Tibial artery (tissue), 4 donors: Measurements from ENCODE around the gene GAB2.
"Not testable (repeated sequence)": the region's sequence is repeated elsewhere in the genome, so short reads cannot be mapped to it uniquely, and the experiment has no call there.

Experiments used
- DNase-seq, 2 donors: peaks; one replicate each; pipeline ENCODE4 v3.0.0-alpha.2; 2019
- H3K27ac ChIP-seq, 2 donors: fragments of 200-600 bp; sonication (generic) in 1 of 2; 1 replicate in 1 of 2; 2 replicates in 1 of 2; pipeline ENCODE4 v1.5.1; 2018 to 2019; ENCODE audit warnings: mild to moderate bottlenecking in 1 of 2
- H3K27me3 ChIP-seq, 2 donors: fragments of 200-600 bp; sonication (generic) in 1 of 2; one replicate each; pipeline versions ENCODE4 v1.5.1 to v1.6.0; 2016 to 2019
- H3K36me3 ChIP-seq, 3 donors: fragments of 200-600 bp; sonication (generic) in 2 of 3; one replicate each; pipeline ENCODE4 v1.5.1; 2016 to 2019; ENCODE audit warnings: mild to moderate bottlenecking in 2 of 3
- H3K4me1 ChIP-seq, 4 donors: fragments of 200-600 bp; sonication (generic) in 2 of 4; 1 replicate in 3 of 4; 2 replicates in 1 of 4; pipeline ENCODE4 v1.5.1; 2016 to 2019
- H3K4me3 ChIP-seq, 2 donors: fragments of 200-600 bp; sonication (generic) in 1 of 2; 1 replicate in 1 of 2; 2 replicates in 1 of 2; pipeline ENCODE4 v1.5.1; 2018 to 2019; ENCODE audit warnings: mild to moderate bottlenecking in 2 of 2
- H3K9me3 ChIP-seq, 3 donors: fragments of 200-600 bp; sonication (generic) in 1 of 3; one replicate each; pipeline ENCODE4 v1.5.1; 2016 to 2019
- CTCF ChIP-seq, 2 experiments: fragments of 200-600 bp in 1 of 2; fragments of 450-650 bp in 1 of 2; IDR thresholded peaks; one replicate each; pipeline ENCODE4 v1.5.1; 2017 to 2019; ENCODE audit warnings: antibody characterized with exemption in 2 of 2, mild to moderate bottlenecking in 1 of 2, moderate library complexity in 1 of 2
- intact Hi-C: fragments of 100-400 bp; cut with DNase I; formaldehyde crosslinking; loops from one replicate; pipeline ENCODE4 v1.15.0; 2023; ENCODE audit warnings: low total_unique reads

The GAB2 gene

GRCh38 chr11:78281511-78281910, 136.1 kb downstream of the GAB2 start:
- Histone ChIP-seq H3K4me1 (peaks cover 0 to 16% (median 0%) of the 10 kb centered on the region in 4 donors), H3K9me3 (no peaks in the 10 kb centered on the region), H3K27ac (no peak overlapping the region), H3K27me3 (no peaks in the 10 kb centered on the region), H3K36me3 (peaks cover 0 to 18% (median 9%) of the 10 kb centered on the region in 3 donors), H3K4me3 (no peak overlapping the region)
- no peak for TF ChIP-seq CTCF (IDR thresholded peaks at IDR 0.05)
- intact Hi-C loops = no loop called here
- no peak for DNase-seq

GRCh38 chr11:78277314-78277994, 140.2 kb downstream of the GAB2 start:
- DNase-seq = no peak
- H3K36me3 ChIP-seq = peaks cover 6 to 34% (median 27%) of the 10 kb centered on the region in 3 donors
- H3K27me3 ChIP-seq = no peaks in the 10 kb centered on the region
- intact Hi-C loops = loop anchor here (10.0 kb wide), 1 partner anchor 47 kb away; no protein-coding TSS in a partner anchor
- peaks cover 0 to 5% (median 3%) of the 10 kb centered on the region in 3 donors for H3K9me3 ChIP-seq
- peaks cover 0 to 8% (median 0%) of the 10 kb centered on the region in 4 donors for H3K4me1 ChIP-seq
- H3K27ac ChIP-seq = no peak overlapping the region
- no peak overlapping the region for H3K4me3 ChIP-seq
- no peak for TF ChIP-seq CTCF (IDR thresholded peaks at IDR 0.05)

- no peak for TF ChIP-seq CTCF (IDR thresholded peaks at IDR 0.05)
- H3K36me3 ChIP-seq = peaks cover 13 to 34% (median 30%) of the 10 kb centered on the region in 3 donors
- no peak overlapping the region for H3K27ac ChIP-seq
- no peak for DNase-seq
- intact Hi-C loops = loop anchor here (10.0 kb wide), 1 partner anchor 48 kb away; no protein-coding TSS in a partner anchor
- H3K4me3 ChIP-seq = no peak overlapping the region
- H3K27me3 ChIP-seq = no peaks in the 10 kb centered on the region
- H3K9me3 ChIP-seq = peaks cover 0 to 5% (median 3%) of the 10 kb centered on the region in 3 donors
- H3K4me1 ChIP-seq = peaks cover 0 to 8% (median 0%) of the 10 kb centered on the region in 4 donors
Observed at GRCh38 chr11:78276311-78276710, 141.3 kb downstream of the GAB2 start.

GRCh38 chr11:78274739-78275138, 142.9 kb downstream of the GAB2 start:
- no peak overlapping the region for H3K4me3 ChIP-seq
- no peak overlapping the region for H3K27ac ChIP-seq
- no peak for TF ChIP-seq CTCF (IDR thresholded peaks at IDR 0.05)
- DNase-seq = no peak
- intact Hi-C loops = loop anchor here (10.0 kb wide), 1 partner anchor 50 kb away; no protein-coding TSS in a partner anchor
- peaks cover 0 to 13% (median 0%) of the 10 kb centered on the region in 4 donors for H3K4me1 ChIP-seq
- peaks cover 13 to 22% (median 21%) of the 10 kb centered on the region in 3 donors for H3K36me3 ChIP-seq
- H3K27me3 ChIP-seq = no peaks in the 10 kb centered on the region
- peaks cover 0 to 5% (median 3%) of the 10 kb centered on the region in 3 donors for H3K9me3 ChIP-seq

GRCh38 chr11:78272625-78273269, 144.9 kb downstream of the GAB2 start:
- intact Hi-C loops = loop anchor here (10.0 kb wide), 1 partner anchor 52 kb away; no protein-coding TSS in a partner anchor
- not testable (repeated sequence) for H3K27me3 ChIP-seq, H3K4me3 ChIP-seq, DNase-seq, H3K27ac ChIP-seq, H3K9me3 ChIP-seq
- Histone ChIP-seq H3K36me3 (peaks cover 13 to 21% (median 17%) of the 10 kb centered on the region in 3 donors), H3K4me1 (peaks cover 0 to 29% (median 6%) of the 10 kb centered on the region in 4 donors)

GRCh38 chr11:78271801-78272200, 145.8 kb downstream of the GAB2 start:
- H3K27me3 ChIP-seq, DNase-seq, H3K27ac ChIP-seq, H3K4me3 ChIP-seq, H3K9me3 ChIP-seq: not testable (repeated sequence)
- intact Hi-C loops = loop anchor here (10.0 kb wide), 1 partner anchor 53 kb away; no protein-coding TSS in a partner anchor
- Histone ChIP-seq H3K36me3 (peaks cover 13 to 21% (median 17%) of the 10 kb centered on the region in 3 donors), H3K4me1 (peaks cover 0 to 33% (median 8%) of the 10 kb centered on the region in 4 donors)
